PC-3 (cell line): ENCODE data around the gene AP2A1. TPM values are rescaled to one million over a fixed set of nuclear protein-coding genes. Genes with fewer than 3 reads are reported as not detected.

Experiments
- ATAC-seq: fragments of 200-7000 bp; cut with Tn5 transposase; 2 replicates; pipeline ENCODE4 v1.9.1; 2020; ENCODE audit warnings: mild to moderate bottlenecking, moderate library complexity
- BruUV-seq: library from RNA; stranded (reverse); fragments of 400-500 nt; replicated peaks from 2 replicates; lab custom pipeline; 2021; lab: Mats Ljungman, UMichigan
- CTCF ChIA-PET: fragments of 300-600 bp; sonication (Branson Sonifier 250); formaldehyde crosslinking; loops from one replicate; lab custom pipeline; 2022; ENCODE audit warnings: antibody characterized with exemption; lab: Charles Lee
- POLR2A ChIA-PET: fragments of 300-600 bp; sonication (Branson Sonifier 250); formaldehyde crosslinking; loops from one replicate; lab custom pipeline; 2022; ENCODE audit warnings: antibody characterized with exemption; ENCODE audit not compliant: unreplicated experiment; lab: Charles Lee
- DNase-seq: peaks from one replicate; pipeline ENCODE4 v3.0.0-alpha.2; 2015
- H2AFZ ChIP-seq: fragments of 300-600 bp; sonication (generic); 2 replicates; pipeline ENCODE4 v1.6.0; 2016; ENCODE audit warnings: antibody characterized with exemption, low read length
- H3F3A ChIP-seq: fragments of 300-600 bp; sonication (generic); one replicate; pipeline ENCODE4 v1.6.0; 2017; ENCODE audit warnings: antibody characterized with exemption, low read length, control low read depth, mild to moderate bottlenecking; ENCODE audit not compliant: unreplicated experiment
- H3K27ac ChIP-seq: fragments of 300-600 bp; sonication (generic); 2 replicates; pipeline ENCODE4 v1.5.1; 2016; ENCODE audit warnings: mild to moderate bottlenecking, low read length
- H3K27me3 ChIP-seq: fragments of 300-600 bp; sonication (generic); 2 replicates; pipeline ENCODE4 v1.6.1; 2016; ENCODE audit warnings: low read length, mixed read lengths
- H3K36me3 ChIP-seq: fragments of 300-600 bp; sonication (generic); 2 replicates; pipeline ENCODE4 v1.6.1; 2016; ENCODE audit warnings: low read depth, mixed run types, low read length, mixed read lengths
- H3K4me1 ChIP-seq: fragments of 300-600 bp; sonication (generic); 2 replicates; pipeline ENCODE4 v1.5.1; 2016; ENCODE audit warnings: low read length; ENCODE audit not compliant: insufficient read depth
- H3K4me2 ChIP-seq: fragments of 300-600 bp; sonication (generic); 2 replicates; pipeline ENCODE4 v1.6.0; 2016; ENCODE audit warnings: low read length
- H3K4me3 ChIP-seq: fragments of 300-600 bp; sonication (generic); 2 replicates; pipeline ENCODE4 v1.5.1; 2016; ENCODE audit warnings: mild to moderate bottlenecking, low read length, mixed read lengths
- H3K79me2 ChIP-seq: fragments of 300-600 bp; sonication (generic); 2 replicates; pipeline ENCODE4 v1.6.1; 2017; ENCODE audit warnings: low read length, mixed read lengths
- H3K9ac ChIP-seq: fragments of 300-600 bp; sonication (generic); 2 replicates; pipeline ENCODE4 v1.6.0; 2016; ENCODE audit warnings: mild to moderate bottlenecking, low read length
- H3K9me2 ChIP-seq: fragments of 300-600 bp; sonication (generic); replicated peaks from 2 replicates; pipeline ENCODE4 v1.6.1; 2016; ENCODE audit warnings: mixed run types, low read length, mixed read lengths
- H3K9me3 ChIP-seq: fragments of 300-600 bp; sonication (generic); 2 replicates; pipeline ENCODE4 v1.6.1; 2016; ENCODE audit warnings: low read length, mixed read lengths
- H4K20me1 ChIP-seq: fragments of 300-600 bp; sonication (generic); 2 replicates; pipeline ENCODE4 v1.6.1; 2016; ENCODE audit warnings: low read length, mixed read lengths
- EZH2 ChIP-seq: fragments of 300-600 bp; sonication (generic); IDR thresholded peaks from one replicate; pipeline ENCODE4 v1.6.1; 2017; ENCODE audit warnings: antibody characterized with exemption, mild to moderate bottlenecking, low read length; ENCODE audit not compliant: unreplicated experiment
- EZH2phosphoT487 ChIP-seq: fragments of 300-600 bp; sonication (generic); IDR thresholded peaks from 2 replicates; pipeline ENCODE4 v1.6.1; 2018; ENCODE audit warnings: mild to moderate bottlenecking, antibody characterized with exemption, low read length, borderline replicate concordance
- intact Hi-C: fragments of 100-400 bp; cut with micrococcal nuclease; formaldehyde crosslinking; loops from 2 replicates; pipeline ENCODE4 v1.9.0; 2023
- total RNA-seq: library from RNA; depleted of rRNA; stranded (reverse); fragments of >200 nt; gene quantifications from 2 replicates; pipeline ENCODE4 v1.2.3, GENCODE V29; 2014
- TF ChIP-seq, protein P1 (sequence below): fragments of 300-600 bp; sonication (generic); conservative IDR thresholded peaks from 2 replicates; pipeline ENCODE4 v1.5.1; 2017; ENCODE audit warnings: antibody characterized with exemption, low read depth, mild to moderate bottlenecking, low read length

AP2A1 gene
- total RNA-seq, 1 experiment from 2014 or later, result 143 TPM

DNA sequence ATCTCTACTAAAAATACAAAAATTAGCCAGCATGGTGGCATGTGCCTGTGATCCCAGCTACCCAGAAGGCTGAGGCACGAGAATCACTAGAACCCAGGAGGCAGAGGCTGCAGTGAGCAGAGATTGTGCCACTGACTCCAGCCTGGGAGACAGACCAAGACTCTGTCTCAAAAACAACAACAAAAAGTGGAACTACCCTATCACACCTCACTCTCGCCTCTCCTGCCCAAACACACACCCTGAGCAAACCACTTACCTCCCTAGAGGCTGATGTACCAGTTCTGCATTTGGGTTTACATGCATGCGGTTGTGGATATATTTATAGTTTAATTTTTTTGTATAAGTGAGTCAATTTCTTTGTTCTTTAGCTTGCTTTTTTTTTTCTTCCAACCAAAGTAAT, 76.5 kb downstream of the AP2A1 start:
- POLR2A ChIA-PET, result no interaction called here

DNA sequence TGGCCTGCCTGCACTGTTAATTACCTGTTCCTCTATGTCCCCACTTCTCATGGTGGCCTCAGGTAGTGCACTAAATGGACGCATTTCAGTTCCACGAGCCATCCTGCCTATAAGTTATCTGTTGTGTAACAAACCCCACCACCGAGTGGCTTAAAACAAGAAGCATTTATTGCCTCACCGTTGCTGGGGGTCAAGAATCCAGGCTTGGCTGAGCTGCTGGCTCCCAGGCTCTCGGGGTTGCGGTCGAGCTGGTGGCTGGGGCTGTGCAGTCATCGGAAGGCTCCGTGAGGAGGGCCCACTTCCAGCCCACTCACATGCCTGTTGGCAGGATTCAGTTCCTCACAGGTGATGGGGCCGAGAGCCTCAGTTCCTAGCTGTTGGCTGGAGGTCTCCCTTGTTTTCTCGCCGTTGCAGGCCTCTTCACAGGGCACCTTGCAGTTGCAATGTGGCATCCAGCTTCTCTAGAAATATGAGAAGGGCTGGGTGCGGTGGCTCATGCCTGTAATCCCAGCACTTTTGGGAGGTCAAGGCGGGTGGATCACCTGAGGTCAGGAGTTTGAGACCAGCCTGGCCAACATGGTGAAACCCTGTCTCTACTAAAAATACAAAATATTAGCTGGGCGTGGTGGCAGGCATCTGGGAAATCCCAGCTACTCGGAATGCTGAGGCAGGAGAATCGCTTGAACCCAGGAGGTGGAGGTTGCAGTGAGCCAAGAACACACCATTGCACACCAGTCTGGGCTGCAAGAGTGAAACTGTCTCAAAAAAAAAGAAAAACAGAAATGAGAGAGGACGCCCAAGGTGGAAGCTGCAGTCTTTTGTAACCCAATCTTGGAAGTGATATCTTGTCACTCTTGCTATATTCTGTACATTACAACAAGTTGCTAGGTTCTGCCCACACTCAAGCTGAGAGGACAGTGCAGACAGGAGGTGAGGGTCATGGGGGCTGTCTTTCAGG, 77.6 kb downstream of the AP2A1 start:
- intact Hi-C loops, result loop anchor here (5.0 kb wide), 1 partner anchor 92 kb away; no protein-coding TSS in a partner anchor
- no peak overlapping the region for H3K27ac ChIP-seq
- H3K79me2 ChIP-seq, result 0 out of 2 replicates have a peak, but pooled peaks cover 5% of the 10 kb centered on the region
- ChIA-PET POLR2A (interaction anchor here (0.7 kb wide), 1 partner anchor 205 kb away, joined by 3 read pairs; the partner anchor contains the start of gene RRAS), CTCF (no interaction called here)
- TF ChIP-seq EZH2, result no peak
- TF ChIP-seq, protein P1, sequence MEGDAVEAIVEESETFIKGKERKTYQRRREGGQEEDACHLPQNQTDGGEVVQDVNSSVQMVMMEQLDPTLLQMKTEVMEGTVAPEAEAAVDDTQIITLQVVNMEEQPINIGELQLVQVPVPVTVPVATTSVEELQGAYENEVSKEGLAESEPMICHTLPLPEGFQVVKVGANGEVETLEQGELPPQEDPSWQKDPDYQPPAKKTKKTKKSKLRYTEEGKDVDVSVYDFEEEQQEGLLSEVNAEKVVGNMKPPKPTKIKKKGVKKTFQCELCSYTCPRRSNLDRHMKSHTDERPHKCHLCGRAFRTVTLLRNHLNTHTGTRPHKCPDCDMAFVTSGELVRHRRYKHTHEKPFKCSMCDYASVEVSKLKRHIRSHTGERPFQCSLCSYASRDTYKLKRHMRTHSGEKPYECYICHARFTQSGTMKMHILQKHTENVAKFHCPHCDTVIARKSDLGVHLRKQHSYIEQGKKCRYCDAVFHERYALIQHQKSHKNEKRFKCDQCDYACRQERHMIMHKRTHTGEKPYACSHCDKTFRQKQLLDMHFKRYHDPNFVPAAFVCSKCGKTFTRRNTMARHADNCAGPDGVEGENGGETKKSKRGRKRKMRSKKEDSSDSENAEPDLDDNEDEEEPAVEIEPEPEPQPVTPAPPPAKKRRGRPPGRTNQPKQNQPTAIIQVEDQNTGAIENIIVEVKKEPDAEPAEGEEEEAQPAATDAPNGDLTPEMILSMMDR, result no peak
- H3K36me3 ChIP-seq, result no peaks in the 10 kb centered on the region
- no peaks in the 10 kb centered on the region for H3K9me2 ChIP-seq
- H3F3A ChIP-seq, result no peaks in the 10 kb centered on the region
- H3K27me3 ChIP-seq, result no peaks in the 10 kb centered on the region
- H2AFZ ChIP-seq, result no peak overlapping the region
- no peak overlapping the region for H3K9ac ChIP-seq
- no peak overlapping the region for H3K4me3 ChIP-seq
- no TSS peak for BruUV-seq
- H3K4me1 ChIP-seq, result peaks cover 16% of the 10 kb centered on the region
- no peaks in the 10 kb centered on the region for H3K9me3 ChIP-seq
- H4K20me1 ChIP-seq, result no peaks in the 10 kb centered on the region
- H3K4me2 ChIP-seq, result no peak overlapping the region
- DNase-seq, result no peak
- ATAC-seq, result no peak

More for the DNA sequence above, 76.5 kb downstream of the AP2A1 start:
- Histone ChIP-seq H3K9ac (no peak overlapping the region), H3K4me3 (no peak overlapping the region), H3K9me3 (no peaks in the 10 kb centered on the region), H2AFZ (no peak overlapping the region), H3K27me3 (no peaks in the 10 kb centered on the region), H3K4me2 (no peak overlapping the region), H3K79me2 (no peaks in the 10 kb centered on the region), H3K36me3 (peaks cover 7% of the 10 kb centered on the region), H3F3A (no peaks in the 10 kb centered on the region), H3K4me1 (peaks cover 6% of the 10 kb centered on the region), H3K9me2 (no peaks in the 10 kb centered on the region), H4K20me1 (no peaks in the 10 kb centered on the region), H3K27ac (no peak overlapping the region)
- ATAC-seq (no peak), DNase-seq (no peak)
- TF ChIP-seq EZH2 (no peak), EZH2phosphoT487 (no peak)
- TF ChIP-seq, protein P1, result no peak
- no TSS peak for BruUV-seq
- intact Hi-C loops, result no loop called here
- CTCF ChIA-PET, result no interaction called here

DNA sequence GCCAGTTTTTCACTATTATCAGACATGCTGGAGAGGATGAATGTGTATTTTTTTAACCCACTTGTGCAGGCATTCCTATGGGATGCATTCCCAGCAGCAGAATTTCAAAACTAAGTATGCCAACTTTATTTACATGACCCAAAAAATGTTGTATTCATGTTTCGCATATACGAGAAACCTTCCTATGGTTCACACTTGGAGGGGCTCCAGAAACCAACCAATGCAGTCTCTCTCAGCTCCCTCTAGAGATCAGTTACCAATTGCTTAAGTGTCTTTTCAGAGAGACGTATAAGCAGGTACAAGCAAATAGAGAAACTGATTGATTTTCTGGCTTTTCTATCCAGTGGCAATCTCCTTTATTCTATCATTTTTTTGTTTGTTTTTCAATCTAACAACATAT, 78.6 kb downstream of the AP2A1 start:
- intact Hi-C loops, result loop anchor here (5.0 kb wide), 1 partner anchor 93 kb away; no protein-coding TSS in a partner anchor

More for the DNA sequence above, 78.6 kb downstream of the AP2A1 start:
- Histone ChIP-seq H3K4me2 (no peak overlapping the region), H4K20me1 (no peaks in the 10 kb centered on the region), H3F3A (no peaks in the 10 kb centered on the region), H3K27ac (no peak overlapping the region), H3K9me3 (no peaks in the 10 kb centered on the region), H3K36me3 (no peaks in the 10 kb centered on the region), H3K4me1 (peaks cover 24% of the 10 kb centered on the region), H3K79me2 (peaks cover 12% of the 10 kb centered on the region), H3K9ac (no peak overlapping the region), H3K9me2 (no peaks in the 10 kb centered on the region), H3K4me3 (no peak overlapping the region), H2AFZ (no peak overlapping the region), H3K27me3 (no peaks in the 10 kb centered on the region)
- ATAC-seq (no peak), DNase-seq (no peak)
- no TSS peak for BruUV-seq
- ChIA-PET CTCF (no interaction called here), POLR2A (no interaction called here)
- TF ChIP-seq, protein P1, result no peak
- no peak for TF ChIP-seq EZH2phosphoT487
